Sigmoid colon (tissue), 7 donors: Measurements from ENCODE around the gene PSD. TPM values are rescaled to one million over a fixed set of nuclear protein-coding genes. Genes with fewer than 3 reads are reported as not detected.

ENCODE experiments used
- DNase-seq: peaks from one replicate; pipeline ENCODE4 v3.0.0-alpha.2; 2019
- H3K27ac ChIP-seq, 4 donors: fragments of 200-600 bp; sonication (generic); one replicate each; pipeline ENCODE4 v1.5.1; 2016 to 2019; ENCODE audit warnings: mild to moderate bottlenecking in 1 of 4
- H3K27me3 ChIP-seq, 3 donors: fragments of 200-600 bp; sonication (generic); one replicate each; pipeline ENCODE4 v1.5.1; 2019; ENCODE audit warnings: mild to moderate bottlenecking in 1 of 3
- H3K36me3 ChIP-seq, 4 donors: fragments of 200-600 bp; sonication (generic); one replicate each; pipeline ENCODE4 v1.5.1; 2016 to 2019
- H3K4me1 ChIP-seq, 4 donors: fragments of 200-600 bp; sonication (generic); one replicate each; pipeline ENCODE4 v1.5.1; 2017 to 2019
- H3K4me3 ChIP-seq, 4 donors: fragments of 200-600 bp; sonication (generic); one replicate each; pipeline ENCODE4 v1.5.1; 2017 to 2019; ENCODE audit warnings: mild to moderate bottlenecking in 2 of 4, moderate library complexity in 1 of 4
- H3K9me3 ChIP-seq, 4 donors: fragments of 200-600 bp in 3 of 4; sonication (generic) in 3 of 4; one replicate each; pipeline versions ENCODE4 v1.5.1 to v1.6.1; 2013 to 2019
- CTCF ChIP-seq, 4 experiments: fragments of 450-650 bp in 3 of 4; fragments of 200-600 bp in 1 of 4; IDR thresholded peaks; one replicate each; pipeline ENCODE4 v1.5.1; 2016 to 2019; ENCODE audit warnings: antibody characterized with exemption in 4 of 4, mild to moderate bottlenecking in 3 of 4, moderate library complexity in 2 of 4
- EP300 ChIP-seq, 4 donors: sonication (generic); formaldehyde crosslinking; IDR thresholded peaks; one replicate each; pipeline ENCODE4 v1.6.1; 2017; ENCODE audit warnings: antibody characterized with exemption in 4 of 4
- POLR2A ChIP-seq, 2 donors: fragments of 450-650 bp; IDR thresholded peaks; one replicate each; pipeline ENCODE4 v1.6.1; 2016; ENCODE audit warnings: antibody characterized with exemption in 2 of 2, mild to moderate bottlenecking in 2 of 2, moderate library complexity in 2 of 2
- POLR2AphosphoS5 ChIP-seq, 4 donors: sonication (generic); formaldehyde crosslinking; IDR thresholded peaks; one replicate each; pipeline ENCODE4 v1.6.1; 2017; ENCODE audit warnings: antibody characterized with exemption in 4 of 4
- WGBS, 2 donors: extraction: QIAGEN DNeasy Blood & Tissue Kit; methylation state at CpG; one replicate each; pipeline ENCODE4 v1.1.7; 2013; 5-methylcytosine and 5-hydroxymethylcytosine counted together
- intact Hi-C: fragments of 100-400 bp; cut with DNase I; formaldehyde crosslinking; loops from one replicate; pipeline ENCODE4 v1.15.1; 2023
- polyA plus RNA-seq, 3 donors: library from polyadenylated mRNA; stranded (reverse); fragments of 200-250 nt; gene quantifications; one replicate each; pipeline ENCODE4 v1.2.3, GENCODE V29; 2013
- total RNA-seq, 4 donors: library from RNA; depleted of rRNA; stranded (reverse); fragments of >200 nt; gene quantifications; one replicate each; pipeline ENCODE4 v1.1.0, GENCODE V29; 2016
- donor health status: healthy with polysubstance abuse.
- donor health status: Bipolar disorder and iron deficiency.
- donor health status: healthy.

Gene PSD
- total and polyA plus RNA-seq, 7 donors, result 0.69 to 449 (median 343) TPM

GRCh38 chr10:102422545-102423129, 4.1 kb upstream of the PSD start:
- H3K4me1 ChIP-seq, result peaks cover 0 to 42% (median 36%) of the 10 kb centered on the region in 4 donors
- no peaks in the 10 kb centered on the region for H3K9me3 ChIP-seq
- TF ChIP-seq EP300 (IDR thresholded peaks at IDR 0.05), result no peak
- peak; percentile 52 to 77 (median 68) for TF ChIP-seq POLR2AphosphoS5 (IDR thresholded peaks at IDR 0.05)
- peak; percentile 85 to 93 (median 91) for TF ChIP-seq CTCF (IDR thresholded peaks at IDR 0.05)
- TF ChIP-seq POLR2A (IDR thresholded peaks at IDR 0.05), result peak in 1 of 2 donors; percentile 28
- peaks cover 0 to 11% (median 0%) of the 10 kb centered on the region in 3 donors for H3K27me3 ChIP-seq
- peak overlapping the region; percentile 86 to 96 (median 91) for H3K27ac ChIP-seq
- peak overlapping the region; percentile 61 to 89 (median 76) for H3K4me3 ChIP-seq
- H3K36me3 ChIP-seq, result peaks cover 10 to 24% (median 11%) of the 10 kb centered on the region in 4 donors
- WGBS, 2 donors, result 5 to 10% methylated on average over 28 of the region's 28 CpGs
- intact Hi-C loops, result loop anchor here (1.0 to 5.0 kb wide), 3 partner anchors 28 to 160 kb away; no protein-coding TSS in a partner anchor
- peak; percentile 91 for DNase-seq

GRCh38 chr10:102421757-102422512, 3.4 kb upstream of the PSD start:
- peaks cover 10 to 24% (median 11%) of the 10 kb centered on the region in 4 donors for H3K36me3 ChIP-seq
- peak overlapping the region; percentile 61 to 89 (median 76) for H3K4me3 ChIP-seq
- H3K27ac ChIP-seq, result peak overlapping the region; percentile 86 to 96 (median 91)
- no peak for TF ChIP-seq POLR2A (IDR thresholded peaks at IDR 0.05)
- TF ChIP-seq POLR2AphosphoS5 (IDR thresholded peaks at IDR 0.05), result peak in 2 of 4 donors; percentile 9 to 44
- TF ChIP-seq EP300 (IDR thresholded peaks at IDR 0.05), result no peak
- no peak for TF ChIP-seq CTCF (IDR thresholded peaks at IDR 0.05)
- no peaks in the 10 kb centered on the region for H3K9me3 ChIP-seq
- intact Hi-C loops, result loop anchor here (1.0 to 5.0 kb wide), 4 partner anchors 28 to 160 kb away; no protein-coding TSS in a partner anchor
- H3K4me1 ChIP-seq, result peaks cover 0 to 42% (median 36%) of the 10 kb centered on the region in 4 donors
- peak; percentile 73 for DNase-seq
- peaks cover 0 to 18% (median 0%) of the 10 kb centered on the region in 3 donors for H3K27me3 ChIP-seq
- 1 to 2% methylated on average over 62 of the region's 62 CpGs for WGBS, 2 donors

- H3K9me3 ChIP-seq, result no peaks in the 10 kb centered on the region
- peaks cover 0 to 42% (median 36%) of the 10 kb centered on the region in 4 donors for H3K4me1 ChIP-seq
- no peak for TF ChIP-seq CTCF (IDR thresholded peaks at IDR 0.05)
- TF ChIP-seq POLR2A (IDR thresholded peaks at IDR 0.05), result no peak
- TF ChIP-seq POLR2AphosphoS5 (IDR thresholded peaks at IDR 0.05), result no peak
- TF ChIP-seq EP300 (IDR thresholded peaks at IDR 0.05), result no peak
- peak overlapping the region; percentile 86 to 96 (median 91) for H3K27ac ChIP-seq
- H3K4me3 ChIP-seq, result peak overlapping the region; percentile 61 to 89 (median 76)
- H3K36me3 ChIP-seq, result peaks cover 10 to 24% (median 11%) of the 10 kb centered on the region in 4 donors
- no peak for DNase-seq
- peaks cover 0 to 23% (median 2%) of the 10 kb centered on the region in 3 donors for H3K27me3 ChIP-seq
- intact Hi-C loops, result loop anchor here (1.0 to 5.0 kb wide), 3 partner anchors 29 to 161 kb away; no protein-coding TSS in a partner anchor
- WGBS, 2 donors, result 0% methylated on average over 14 of the region's 14 CpGs
Measured at GRCh38 chr10:102421507-102421756, 2.8 kb upstream of the PSD start.

GRCh38 chr10:102420714-102421506, 2.3 kb upstream of the PSD start, which contains the start of gene FBXL15:
FBXL15 (plus strand) TSS chr10:102420836; CDS start chr10:102421130, 294 bp downstream.
- peak within 1 kb of the TSS; percentile 86 to 96 (median 91) for H3K27ac ChIP-seq
- H3K27me3 ChIP-seq, result peaks cover 0 to 27% (median 7%) of the 10 kb centered on the region in 3 donors
- H3K4me1 ChIP-seq, result peaks cover 0 to 42% (median 36%) of the 10 kb centered on the region in 4 donors
- DNase-seq, result peak; percentile 99
- intact Hi-C loops, result loop anchor here (1.0 to 5.0 kb wide), 3 partner anchors 29 to 161 kb away; no protein-coding TSS in a partner anchor
- 0% methylated on average over 66 of the region's 66 CpGs for WGBS, 2 donors
- peak within 1 kb of the TSS; percentile 61 to 89 (median 76) for H3K4me3 ChIP-seq
- H3K36me3 ChIP-seq, result peaks cover 10 to 24% (median 11%) of the 10 kb centered on the region in 4 donors
- no peaks in the 10 kb centered on the region for H3K9me3 ChIP-seq
- TF ChIP-seq EP300 (IDR thresholded peaks at IDR 0.05) (peak in 1 of 4 donors; percentile 63), CTCF (IDR thresholded peaks at IDR 0.05) (no peak), POLR2AphosphoS5 (IDR thresholded peaks at IDR 0.05) (peak; percentile 70 to 86 (median 83)), POLR2A (IDR thresholded peaks at IDR 0.05) (peak in 1 of 2 donors; percentile 33)
